HG02763 (cell line): Measurements from ENCODE around the gene TMTC1.

ENCODE experiments used
- ATAC-seq: cut with Tn5 transposase; IDR thresholded peaks from one replicate; pipeline ENCODE4 v1.9.1; 2021; ENCODE audit warnings: mild to moderate bottlenecking, moderate library complexity; ENCODE audit not compliant: unreplicated experiment

The TMTC1 gene

GRCh38 chr12:29713729-29714128 lies 70.0 kb downstream of the TMTC1 start:
- no peak for ATAC-seq

GRCh38 chr12:29711381-29711780 lies 72.4 kb downstream of the TMTC1 start:
- ATAC-seq: no peak

DNA sequence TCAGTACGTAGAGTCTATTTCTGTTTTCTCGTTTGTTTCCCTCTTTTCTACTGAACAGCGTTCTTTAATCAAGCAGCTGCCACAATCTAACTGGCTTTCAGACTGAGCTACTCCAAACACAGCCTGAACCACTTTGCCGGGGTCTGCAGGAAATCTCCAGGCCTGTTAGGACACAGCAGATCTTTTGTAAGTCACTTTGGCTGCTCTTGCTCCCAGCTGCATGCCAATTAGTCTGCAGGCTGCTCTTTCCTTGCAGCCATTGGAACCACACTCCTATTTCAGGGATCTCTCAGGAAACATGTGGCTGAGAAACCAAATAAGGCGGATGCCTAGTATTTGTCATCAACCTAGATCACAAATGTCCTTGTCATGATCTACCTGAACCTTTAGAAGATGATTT lies 73.6 kb downstream of the TMTC1 start:
- ATAC-seq: no peak

GRCh38 chr12:29709496-29710040 lies 74.2 kb downstream of the TMTC1 start:
- no peak for ATAC-seq

GRCh38 chr12:29709054-29709453 lies 74.7 kb downstream of the TMTC1 start:
- no peak for ATAC-seq

GRCh38 chr12:29707846-29708245 lies 75.9 kb downstream of the TMTC1 start:
- ATAC-seq: no peak

DNA sequence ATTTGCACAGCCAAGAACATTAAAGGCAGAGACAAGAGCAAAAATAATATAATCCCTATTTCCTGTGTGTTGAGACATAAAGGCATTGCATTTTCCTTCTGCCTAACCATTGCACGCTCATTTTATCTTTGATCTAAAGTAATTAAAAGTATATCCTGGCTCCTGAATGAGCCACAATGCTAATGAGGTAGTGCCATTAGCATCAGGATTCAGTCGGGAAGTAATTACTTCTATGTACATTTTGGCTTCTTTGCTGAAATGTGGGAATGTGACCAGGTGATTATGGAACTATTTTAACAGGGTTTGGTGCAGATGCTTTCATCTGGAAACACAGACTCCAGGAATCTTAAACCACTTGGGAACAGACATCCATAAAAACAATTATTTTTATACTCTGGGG lies 77.4 kb downstream of the TMTC1 start:
- ATAC-seq: no peak

- ATAC-seq: no peak
These were observed 80.2 kb downstream of the TMTC1 start for GRCh38 chr12:29703528-29703927.

DNA sequence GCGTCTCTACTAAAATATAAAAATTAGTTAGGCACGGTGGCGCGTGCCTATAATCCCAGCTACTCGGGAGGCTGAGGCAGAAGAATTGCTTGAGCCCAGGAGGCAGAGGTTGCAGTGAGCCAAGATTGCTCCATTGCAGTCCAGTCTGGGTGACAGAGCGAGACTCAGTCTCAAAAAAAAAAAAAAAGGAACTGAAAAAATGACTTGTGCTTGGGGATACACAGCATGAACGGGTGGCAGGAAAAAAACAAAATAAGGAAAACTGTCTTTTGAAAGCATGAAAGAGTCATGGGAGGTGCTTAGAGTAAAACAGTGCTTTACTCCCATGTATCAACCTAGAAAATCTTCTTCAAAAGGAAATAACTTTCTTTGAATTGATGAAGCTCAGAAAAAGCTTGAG lies 80.8 kb downstream of the TMTC1 start:
- no peak for ATAC-seq

DNA sequence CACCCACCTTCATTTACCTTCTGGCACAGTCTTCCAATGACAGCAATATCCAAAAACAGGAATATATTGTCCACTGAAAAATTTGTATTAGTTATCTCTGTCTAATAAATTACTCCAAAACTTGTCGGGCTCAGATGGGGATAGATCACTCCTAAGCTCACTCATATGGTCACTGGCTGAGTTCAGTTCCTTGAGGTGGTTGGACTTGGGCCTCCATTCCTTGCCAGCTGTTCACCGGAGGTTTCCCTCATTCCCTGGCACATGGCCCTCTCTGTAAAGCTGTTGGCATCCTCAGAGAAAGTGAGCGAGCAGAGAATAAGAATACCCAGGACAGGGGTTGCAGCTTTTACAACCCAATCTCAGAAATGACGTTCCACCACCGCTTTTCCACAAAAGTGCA lies 81.5 kb downstream of the TMTC1 start:
- ATAC-seq: no peak

GRCh38 chr12:29700761-29701481 lies 82.8 kb downstream of the TMTC1 start:
- no peak for ATAC-seq

- no peak for ATAC-seq
These were observed 85.0 kb downstream of the TMTC1 start for GRCh38 chr12:29698756-29699155.

GRCh38 chr12:29695800-29696199 lies 87.9 kb downstream of the TMTC1 start:
- ATAC-seq: no peak

DNA sequence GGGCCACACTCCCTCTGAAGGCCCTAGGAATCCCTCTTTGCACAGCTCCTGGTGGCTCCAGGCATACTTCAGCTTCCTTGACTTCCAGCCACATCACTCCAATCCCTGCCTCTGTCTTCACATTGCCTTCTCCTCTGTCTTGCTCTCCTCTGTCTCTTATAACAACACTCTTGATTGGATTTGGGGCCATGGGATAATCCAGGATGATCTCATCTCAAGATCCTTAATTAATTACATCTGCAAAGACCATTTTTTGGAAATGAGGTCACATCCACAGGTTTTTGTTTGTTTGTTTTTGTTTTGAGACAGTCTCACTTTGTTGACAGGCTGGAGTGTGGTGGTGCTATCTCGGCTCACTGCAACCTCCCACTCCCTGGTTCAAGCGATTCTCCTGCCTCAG lies 88.7 kb downstream of the TMTC1 start:
- ATAC-seq: no peak

- no peak for ATAC-seq
These were observed 89.7 kb downstream of the TMTC1 start for GRCh38 chr12:29694002-29694401.

- no peak for ATAC-seq
These were observed 91.5 kb downstream of the TMTC1 start for GRCh38 chr12:29692237-29692636.

- no peak for ATAC-seq
These were observed 92.4 kb downstream of the TMTC1 start for GRCh38 chr12:29691161-29691854.

DNA sequence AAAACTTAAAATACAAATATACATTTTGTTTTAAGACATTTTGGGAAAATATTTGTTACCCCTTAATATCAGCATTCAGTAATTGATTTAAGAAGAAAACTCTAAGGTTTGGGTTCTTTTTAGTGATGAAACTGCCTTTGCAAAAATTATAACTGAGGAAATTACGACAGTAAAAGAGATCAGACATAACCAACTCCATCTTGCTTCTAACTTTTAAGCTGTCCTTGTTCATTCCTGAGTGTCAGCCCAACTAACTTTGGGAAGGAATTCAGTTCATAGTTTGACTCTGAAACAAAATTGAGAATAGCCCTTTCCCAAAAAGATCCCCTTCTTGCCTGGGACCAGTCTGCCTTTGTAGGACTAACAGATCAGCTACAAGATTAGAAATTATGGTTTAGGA lies 93.0 kb downstream of the TMTC1 start:
- no peak for ATAC-seq

DNA sequence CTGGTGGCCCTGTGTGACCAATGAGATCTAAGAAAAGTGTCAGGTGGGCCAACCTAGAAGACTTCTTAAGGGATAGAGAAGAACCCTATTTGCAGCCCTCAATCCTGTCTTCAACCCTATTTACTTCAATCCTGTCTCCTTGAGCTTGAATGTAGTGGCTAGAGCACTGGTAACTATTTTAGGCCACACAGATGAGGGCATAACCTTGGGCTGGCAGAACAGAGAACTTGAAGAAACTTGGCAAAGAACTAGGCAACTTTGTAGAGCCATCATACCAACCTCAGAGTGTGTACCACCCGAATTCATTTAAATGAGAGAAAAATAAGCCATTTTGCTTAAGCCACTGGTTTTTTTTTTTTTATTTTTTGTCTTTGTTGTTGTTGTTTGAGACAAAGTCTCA lies 94.8 kb downstream of the TMTC1 start:
- no peak for ATAC-seq

DNA sequence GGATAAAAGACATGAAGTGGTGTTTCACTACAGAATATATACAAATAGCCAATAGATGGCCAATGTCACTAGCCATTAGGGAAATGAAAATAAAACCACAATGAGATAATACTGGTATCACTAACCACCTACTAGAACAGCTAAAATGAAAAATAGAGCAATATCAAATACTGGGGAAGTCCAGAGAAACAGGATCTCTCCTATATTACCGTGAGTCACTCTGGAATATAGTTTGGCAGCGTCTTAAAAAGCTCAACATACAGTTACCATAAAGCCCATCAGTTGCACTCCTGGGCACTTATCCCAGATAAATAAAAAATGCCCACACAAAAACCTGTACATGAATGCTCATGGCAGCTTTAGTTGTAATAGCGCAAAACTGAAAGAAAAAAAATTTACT lies 101.7 kb downstream of the TMTC1 start:
- ATAC-seq: no peak

DNA sequence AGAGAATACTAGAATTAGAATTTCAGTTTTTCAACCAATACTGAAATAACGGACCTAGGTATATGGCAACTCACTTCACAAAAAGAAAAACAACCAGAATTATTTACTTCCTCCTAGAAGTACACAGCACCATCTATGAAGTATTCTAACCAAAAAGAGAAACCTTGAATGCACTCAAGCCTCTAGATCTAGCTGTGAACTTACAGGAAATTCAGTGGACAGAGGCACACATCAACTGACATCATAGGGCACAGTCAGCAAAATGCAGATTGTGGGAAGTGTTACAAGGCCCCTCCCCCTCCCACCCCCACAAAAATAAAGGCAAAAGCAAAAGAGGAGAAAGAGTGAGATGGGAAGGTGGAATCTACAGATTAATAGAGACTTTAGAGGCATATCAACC lies 102.4 kb downstream of the TMTC1 start:
- ATAC-seq: no peak

DNA sequence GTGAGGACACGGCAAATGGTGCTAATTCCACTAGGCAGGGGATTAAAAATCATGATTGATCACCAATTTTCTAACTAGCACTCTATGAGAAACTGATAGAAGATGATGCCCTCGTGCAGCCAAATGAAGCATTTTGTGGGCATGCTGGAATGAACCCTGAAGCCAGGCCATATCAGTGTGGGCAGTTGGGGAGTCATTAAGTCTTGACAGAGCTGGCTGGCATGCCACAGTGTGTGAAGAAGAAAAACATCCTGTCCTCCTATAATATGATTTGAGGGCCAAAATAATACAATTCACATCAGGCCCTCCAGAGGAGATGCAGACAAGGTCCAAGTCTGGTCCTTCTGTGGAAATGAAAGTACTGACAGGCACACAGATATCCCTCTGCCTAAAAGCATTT lies 107.1 kb downstream of the TMTC1 start:
- ATAC-seq: no peak
